Tibial nerve (tissue), 3 donors: ENCODE measurements around the gene FAM219B.

Experiments used
- POLR2A ChIP-seq, 2 donors: fragments of 450-650 bp; IDR thresholded peaks; one replicate each; pipeline ENCODE4 v1.6.1; 2017; ENCODE audit warnings: antibody characterized with exemption in 2 of 2, mild to moderate bottlenecking in 2 of 2, moderate library complexity in 2 of 2
- TF ChIP-seq, protein P1 (sequence below), 5 experiments: fragments of 200-600 bp in 3 of 5; fragments of 450-650 bp in 2 of 5; sonication (generic) in 3 of 5; IDR thresholded peaks; one replicate each; pipeline ENCODE4 v1.5.1; 2016 to 2019; ENCODE audit warnings: antibody characterized with exemption in 5 of 5, mild to moderate bottlenecking in 3 of 5, moderate library complexity in 2 of 5

GRCh38 chr15:74950078-74950908 is 43.6 kb upstream of the FAM219B start:
- no peak for TF ChIP-seq POLR2A (IDR thresholded peaks at IDR 0.05)
- TF ChIP-seq, protein P1, sequence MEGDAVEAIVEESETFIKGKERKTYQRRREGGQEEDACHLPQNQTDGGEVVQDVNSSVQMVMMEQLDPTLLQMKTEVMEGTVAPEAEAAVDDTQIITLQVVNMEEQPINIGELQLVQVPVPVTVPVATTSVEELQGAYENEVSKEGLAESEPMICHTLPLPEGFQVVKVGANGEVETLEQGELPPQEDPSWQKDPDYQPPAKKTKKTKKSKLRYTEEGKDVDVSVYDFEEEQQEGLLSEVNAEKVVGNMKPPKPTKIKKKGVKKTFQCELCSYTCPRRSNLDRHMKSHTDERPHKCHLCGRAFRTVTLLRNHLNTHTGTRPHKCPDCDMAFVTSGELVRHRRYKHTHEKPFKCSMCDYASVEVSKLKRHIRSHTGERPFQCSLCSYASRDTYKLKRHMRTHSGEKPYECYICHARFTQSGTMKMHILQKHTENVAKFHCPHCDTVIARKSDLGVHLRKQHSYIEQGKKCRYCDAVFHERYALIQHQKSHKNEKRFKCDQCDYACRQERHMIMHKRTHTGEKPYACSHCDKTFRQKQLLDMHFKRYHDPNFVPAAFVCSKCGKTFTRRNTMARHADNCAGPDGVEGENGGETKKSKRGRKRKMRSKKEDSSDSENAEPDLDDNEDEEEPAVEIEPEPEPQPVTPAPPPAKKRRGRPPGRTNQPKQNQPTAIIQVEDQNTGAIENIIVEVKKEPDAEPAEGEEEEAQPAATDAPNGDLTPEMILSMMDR (IDR thresholded peaks at IDR 0.05), result peak; percentile 92 to 98 (median 95)
